ENCODE results near the gene SCN2B. TPM values are rescaled to one million over a fixed set of nuclear protein-coding genes. Genes with fewer than 3 reads are reported as not detected.

Gene SCN2B
- polyA plus RNA-seq, 1 of the 3 experiments (the other 2 are of a cell fraction): 0.05 TPM

DNA sequence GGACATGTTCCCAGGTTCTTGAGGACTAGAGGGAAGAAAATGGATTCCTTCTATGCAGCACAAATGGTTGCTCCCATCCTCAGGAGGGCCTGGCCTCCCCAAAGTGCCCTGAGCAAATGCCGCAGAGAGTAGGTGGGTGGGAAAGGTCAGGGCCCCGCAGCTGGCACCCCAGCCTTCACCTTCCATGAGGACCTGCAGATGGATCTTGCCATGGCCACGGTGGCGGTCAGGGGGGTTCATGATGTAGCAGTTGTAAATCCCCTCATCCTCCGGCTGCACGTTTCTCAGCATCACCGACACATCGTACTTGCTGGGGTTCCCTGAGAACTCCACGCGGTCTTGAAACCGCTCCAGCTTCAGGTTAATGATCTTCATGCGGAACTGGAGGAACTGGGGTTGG lies 8.5 kb downstream of the SCN2B start:
- H3K9me3 ChIP-seq: no peaks in the 10 kb centered on the region
- no peak for DNase-seq
- H3K27me3 ChIP-seq (ENCODE audit: insufficient read depth): peaks cover 37% of the 10 kb centered on the region
- no peaks in the 10 kb centered on the region for H3F3A ChIP-seq (replicated peaks; ENCODE audit: insufficient read depth)
- H3K27ac ChIP-seq (ENCODE audit: low read depth in 2 of 2, low read length in 1 of 2): no peak overlapping the region
- H3K9ac ChIP-seq: no peak overlapping the region
- WGBS (ENCODE audit: low lambda C conversion rate): 79% methylated on average over 11 of the region's 12 CpGs
- no peak overlapping the region for H2AFZ ChIP-seq (ENCODE audit: low read depth)
- no peak overlapping the region for H3K4me3 ChIP-seq (ENCODE audit: low read depth in 2 of 2, low read length in 1 of 2)
- no peaks in the 10 kb centered on the region for H3K9me2 ChIP-seq
- H3K36me3 ChIP-seq (replicated peaks in 1 of 2; ENCODE audit: control insufficient read depth in 1 of 2, insufficient read depth in 2 of 2, low read length in 1 of 2): no peaks in the 10 kb centered on the region
- CTCF ChIA-PET: interaction anchor here (1.3 to 6.3 kb wide), 2 partner anchors 24 to 180 kb away, joined by 3 to 246 read pairs; no protein-coding TSS in a partner anchor
- H3K4me2 ChIP-seq: no peak overlapping the region
- H3K4me1 ChIP-seq (ENCODE audit: control insufficient read depth in 1 of 2, insufficient read depth in 2 of 2, low read depth in 1 of 2, low read length in 1 of 2): peaks cover 0 to 2% of the 10 kb centered on the region in 2 experiments; a peak in 1 of 4 replicates
- TF ChIP-seq TAF1 (IDR thresholded peaks at IDR 0.05; ENCODE audit: borderline replicate concordance, low read depth, low read length): no peak
- TF ChIP-seq FOSL2 (IDR thresholded peaks at IDR 0.05; ENCODE audit: borderline replicate concordance, low read depth): no peak
- TF ChIP-seq GABPA (IDR thresholded peaks at IDR 0.05; ENCODE audit: low read depth): no peak
- no peak for TF ChIP-seq NRF1 (IDR thresholded peaks at IDR 0.05; ENCODE audit: low read depth, low read length)
- TF ChIP-seq, protein P1, sequence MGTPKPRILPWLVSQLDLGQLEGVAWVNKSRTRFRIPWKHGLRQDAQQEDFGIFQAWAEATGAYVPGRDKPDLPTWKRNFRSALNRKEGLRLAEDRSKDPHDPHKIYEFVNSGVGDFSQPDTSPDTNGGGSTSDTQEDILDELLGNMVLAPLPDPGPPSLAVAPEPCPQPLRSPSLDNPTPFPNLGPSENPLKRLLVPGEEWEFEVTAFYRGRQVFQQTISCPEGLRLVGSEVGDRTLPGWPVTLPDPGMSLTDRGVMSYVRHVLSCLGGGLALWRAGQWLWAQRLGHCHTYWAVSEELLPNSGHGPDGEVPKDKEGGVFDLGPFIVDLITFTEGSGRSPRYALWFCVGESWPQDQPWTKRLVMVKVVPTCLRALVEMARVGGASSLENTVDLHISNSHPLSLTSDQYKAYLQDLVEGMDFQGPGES (IDR thresholded peaks at IDR 0.05; ENCODE audit: low read depth, low read length): no peak
- TF ChIP-seq FOXM1 (IDR thresholded peaks at IDR 0.05; ENCODE audit: low read depth): no peak
- no peak for TF ChIP-seq SIN3A (IDR thresholded peaks at IDR 0.05; ENCODE audit: borderline replicate concordance, low read depth, low read length)
- no peak for TF ChIP-seq MXI1 (IDR thresholded peaks at IDR 0.05; ENCODE audit: low read depth, low read length)
- POLR2A ChIA-PET: no interaction called here
- H3K79me2 ChIP-seq (ENCODE audit: insufficient read depth): no peaks in the 10 kb centered on the region
- H4K20me1 ChIP-seq (ENCODE audit: insufficient read depth): no peaks in the 10 kb centered on the region

DNA sequence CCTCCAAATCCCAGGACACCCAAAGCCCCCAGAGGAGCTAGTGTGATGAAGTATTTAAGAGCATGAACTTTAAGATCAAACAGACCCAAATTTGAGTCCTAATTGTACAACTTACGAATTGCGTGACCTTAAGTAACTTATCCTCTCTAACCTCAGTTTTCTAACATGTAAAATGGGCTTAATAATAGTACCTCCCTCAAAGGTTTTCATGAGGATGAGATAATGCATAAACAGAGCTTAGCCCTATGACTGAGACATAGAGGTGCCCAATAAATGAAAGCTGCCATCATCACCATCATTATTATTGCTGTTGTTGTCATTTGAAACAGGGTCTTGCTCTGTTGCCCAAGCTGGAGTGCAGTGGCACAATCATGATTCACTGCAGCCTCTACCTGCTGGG lies 9.2 kb downstream of the SCN2B start:
- H3K79me2 ChIP-seq (ENCODE audit: insufficient read depth): no peaks in the 10 kb centered on the region
- no peak overlapping the region for H3K9ac ChIP-seq
- no peaks in the 10 kb centered on the region for H4K20me1 ChIP-seq (ENCODE audit: insufficient read depth)
- no peaks in the 10 kb centered on the region for H3F3A ChIP-seq (replicated peaks; ENCODE audit: insufficient read depth)
- no peaks in the 10 kb centered on the region for H3K9me3 ChIP-seq
- 57% methylated on average over 2 of the region's 2 CpGs for WGBS (ENCODE audit: low lambda C conversion rate)
- no peak overlapping the region for H2AFZ ChIP-seq (ENCODE audit: low read depth)
- H3K9me2 ChIP-seq: no peaks in the 10 kb centered on the region
- ChIA-PET POLR2A (no interaction called here), CTCF (interaction anchor here (1.3 kb wide), 2 partner anchors 10 to 181 kb away, joined by 3 to 6 read pairs; no protein-coding TSS in a partner anchor)
- H3K4me1 ChIP-seq (ENCODE audit: control insufficient read depth in 1 of 2, insufficient read depth in 2 of 2, low read depth in 1 of 2, low read length in 1 of 2): peaks cover 0 to 2% of the 10 kb centered on the region in 2 experiments; a peak in 1 of 4 replicates
- H3K4me3 ChIP-seq (ENCODE audit: low read depth in 2 of 2, low read length in 1 of 2): no peak overlapping the region
- no peak overlapping the region for H3K4me2 ChIP-seq
- peaks cover 36% of the 10 kb centered on the region for H3K27me3 ChIP-seq (ENCODE audit: insufficient read depth)
- TF ChIP-seq, protein P2, sequence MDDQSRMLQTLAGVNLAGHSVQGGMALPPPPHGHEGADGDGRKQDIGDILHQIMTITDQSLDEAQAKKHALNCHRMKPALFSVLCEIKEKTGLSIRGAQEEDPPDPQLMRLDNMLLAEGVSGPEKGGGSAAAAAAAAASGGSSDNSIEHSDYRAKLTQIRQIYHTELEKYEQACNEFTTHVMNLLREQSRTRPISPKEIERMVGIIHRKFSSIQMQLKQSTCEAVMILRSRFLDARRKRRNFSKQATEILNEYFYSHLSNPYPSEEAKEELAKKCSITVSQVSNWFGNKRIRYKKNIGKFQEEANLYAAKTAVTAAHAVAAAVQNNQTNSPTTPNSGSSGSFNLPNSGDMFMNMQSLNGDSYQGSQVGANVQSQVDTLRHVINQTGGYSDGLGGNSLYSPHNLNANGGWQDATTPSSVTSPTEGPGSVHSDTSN (IDR thresholded peaks at IDR 0.05): no peak
- TF ChIP-seq, protein P3, sequence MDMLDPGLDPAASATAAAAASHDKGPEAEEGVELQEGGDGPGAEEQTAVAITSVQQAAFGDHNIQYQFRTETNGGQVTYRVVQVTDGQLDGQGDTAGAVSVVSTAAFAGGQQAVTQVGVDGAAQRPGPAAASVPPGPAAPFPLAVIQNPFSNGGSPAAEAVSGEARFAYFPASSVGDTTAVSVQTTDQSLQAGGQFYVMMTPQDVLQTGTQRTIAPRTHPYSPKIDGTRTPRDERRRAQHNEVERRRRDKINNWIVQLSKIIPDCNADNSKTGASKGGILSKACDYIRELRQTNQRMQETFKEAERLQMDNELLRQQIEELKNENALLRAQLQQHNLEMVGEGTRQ (IDR thresholded peaks at IDR 0.05; ENCODE audit: borderline replicate concordance, low read depth, low read length): no peak
- no peak for TF ChIP-seq CHD2 (IDR thresholded peaks at IDR 0.05; ENCODE audit: low read length, partially characterized antibody)
- TF ChIP-seq REST (IDR thresholded peaks at IDR 0.05; ENCODE audit: low read depth, low read length): no peak
- no peak for TF ChIP-seq MXI1 (IDR thresholded peaks at IDR 0.05; ENCODE audit: low read depth, low read length)
- no peak for TF ChIP-seq RFX5 (IDR thresholded peaks at IDR 0.05; ENCODE audit: low read length)
- TF ChIP-seq RXRA (IDR thresholded peaks at IDR 0.05; ENCODE audit: borderline replicate concordance, low read depth): no peak
- DNase-seq: no peak
- no peak overlapping the region for H3K27ac ChIP-seq (ENCODE audit: low read depth in 2 of 2, low read length in 1 of 2)
- no peaks in the 10 kb centered on the region for H3K36me3 ChIP-seq (replicated peaks in 1 of 2; ENCODE audit: control insufficient read depth in 1 of 2, insufficient read depth in 2 of 2, low read length in 1 of 2)

All from SK-N-SH (cell line).